Islet precursor cell (in vitro differentiated cells): Measurements from ENCODE around the gene ABCB4.

Source experiments
- DNase-seq: peaks from one replicate; pipeline ENCODE4 v3.0.0-alpha.2; 2018

The ABCB4 gene

DNA sequence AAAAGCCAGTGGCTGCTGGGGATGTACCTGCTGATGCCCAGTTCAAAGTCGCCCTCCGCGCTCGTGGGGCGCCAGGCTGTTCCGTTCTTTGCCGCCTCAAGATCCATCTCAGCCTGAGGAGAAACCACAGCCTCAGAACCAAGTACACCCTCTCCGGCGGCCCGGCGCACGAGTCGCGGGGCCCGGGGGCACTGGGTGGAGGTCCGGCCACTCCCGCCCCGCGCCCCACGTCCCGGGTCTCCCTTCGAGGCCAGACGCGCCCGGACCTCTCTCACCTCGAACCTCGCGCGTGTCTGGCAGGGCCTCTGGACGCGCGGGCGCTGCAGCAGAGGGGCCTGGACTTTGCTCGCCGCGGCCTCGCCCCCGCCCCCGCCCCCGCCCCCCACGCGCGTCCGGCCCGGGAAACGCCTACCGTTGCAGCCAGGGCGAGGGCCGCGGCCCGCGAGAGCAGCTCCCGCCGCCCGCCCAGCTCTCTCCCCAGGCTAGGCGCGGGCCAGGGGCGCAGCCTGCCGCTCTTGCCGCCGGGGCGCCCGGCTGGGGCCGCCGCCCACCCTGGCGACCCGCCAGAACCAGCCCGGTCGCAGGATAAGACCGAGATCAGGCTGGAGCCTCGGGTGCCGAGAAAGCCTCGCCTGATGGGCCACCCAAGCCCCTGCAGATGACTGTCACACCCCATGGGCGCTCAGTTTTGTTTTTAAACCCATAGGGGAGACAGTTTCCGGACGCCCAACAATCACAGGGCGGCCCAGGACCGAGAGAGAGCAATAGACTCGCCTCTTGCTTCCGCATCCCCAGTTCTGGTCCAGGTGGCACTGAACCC is at the start of gene ABCB4:
Gene ABCB4, minus strand, starts transcription at position 322 of the 820 bp plus-strand sequence. Its CDS starts 215 bp downstream, at position 107.
- DNase-seq, result peak; percentile 60

DNA sequence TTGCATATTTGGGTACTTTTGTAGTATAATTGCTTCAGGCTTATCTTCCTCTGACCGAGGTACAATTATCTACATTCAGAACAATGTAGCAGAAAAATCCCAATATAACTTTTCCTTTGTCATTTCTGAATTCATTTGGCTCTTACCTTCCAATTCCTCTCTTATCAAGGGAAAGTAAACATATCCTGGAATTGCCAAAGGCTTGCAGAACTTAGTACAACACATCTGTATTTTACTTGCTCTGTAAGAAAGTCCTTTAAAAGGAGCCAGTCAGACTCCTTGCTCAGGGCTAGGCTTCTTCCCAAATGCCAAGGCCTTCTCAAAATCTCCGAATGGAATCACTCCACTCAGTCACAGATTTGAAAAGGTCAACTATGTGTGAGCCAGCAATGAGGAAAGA is 43.3 kb upstream of the ABCB4 start:
- no peak for DNase-seq

DNA sequence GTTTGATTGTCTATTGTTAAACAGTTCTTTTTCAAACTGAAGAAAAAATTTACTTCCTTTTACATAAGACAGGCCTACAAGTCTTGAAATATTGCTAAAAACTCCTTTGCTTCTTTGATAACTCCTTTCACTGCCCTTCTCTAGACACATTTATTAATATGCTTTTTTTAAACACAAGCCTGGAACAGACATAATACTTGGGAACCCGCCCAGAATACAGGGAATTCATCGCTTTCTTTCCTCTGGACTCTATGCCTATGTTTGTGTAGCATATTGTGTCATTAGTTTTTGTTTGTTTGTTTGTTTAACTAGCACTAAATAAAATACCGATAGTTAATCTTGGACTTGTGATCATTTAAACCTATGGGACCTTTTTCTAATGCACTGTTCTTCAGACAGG is 42.4 kb upstream of the ABCB4 start:
- no peak for DNase-seq

DNA sequence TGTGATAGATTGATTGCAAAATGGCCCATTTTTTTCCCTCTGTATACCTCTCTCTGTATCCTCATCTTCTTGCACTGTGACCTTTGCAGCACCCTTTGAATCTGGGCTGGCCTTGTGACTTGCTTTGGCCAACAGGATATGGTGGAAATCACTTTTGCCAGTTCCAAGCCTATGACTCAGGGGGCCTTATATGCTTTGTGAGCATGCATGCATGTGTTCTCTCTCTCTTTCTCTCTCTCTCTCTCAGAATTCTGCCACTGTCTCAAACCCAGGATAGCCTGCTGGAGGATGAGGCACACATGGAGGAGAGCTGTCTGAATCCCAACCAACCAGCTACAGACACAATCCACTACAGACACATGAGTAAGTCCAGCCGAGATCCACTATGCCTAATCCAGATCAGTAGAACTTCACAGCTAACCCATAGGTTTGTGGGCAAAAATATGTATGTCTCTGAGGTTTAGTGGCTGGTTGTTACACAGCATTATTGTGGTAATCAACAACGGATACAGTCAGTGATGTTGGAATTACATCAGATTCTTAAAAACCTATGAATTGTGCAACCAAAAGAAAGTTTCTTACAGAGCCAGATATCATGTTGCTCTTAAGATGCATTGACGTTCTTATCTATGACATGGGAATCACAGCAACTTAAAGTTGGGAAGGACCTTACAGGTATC is 41.8 kb upstream of the ABCB4 start:
- DNase-seq, result peak; percentile 30

DNA sequence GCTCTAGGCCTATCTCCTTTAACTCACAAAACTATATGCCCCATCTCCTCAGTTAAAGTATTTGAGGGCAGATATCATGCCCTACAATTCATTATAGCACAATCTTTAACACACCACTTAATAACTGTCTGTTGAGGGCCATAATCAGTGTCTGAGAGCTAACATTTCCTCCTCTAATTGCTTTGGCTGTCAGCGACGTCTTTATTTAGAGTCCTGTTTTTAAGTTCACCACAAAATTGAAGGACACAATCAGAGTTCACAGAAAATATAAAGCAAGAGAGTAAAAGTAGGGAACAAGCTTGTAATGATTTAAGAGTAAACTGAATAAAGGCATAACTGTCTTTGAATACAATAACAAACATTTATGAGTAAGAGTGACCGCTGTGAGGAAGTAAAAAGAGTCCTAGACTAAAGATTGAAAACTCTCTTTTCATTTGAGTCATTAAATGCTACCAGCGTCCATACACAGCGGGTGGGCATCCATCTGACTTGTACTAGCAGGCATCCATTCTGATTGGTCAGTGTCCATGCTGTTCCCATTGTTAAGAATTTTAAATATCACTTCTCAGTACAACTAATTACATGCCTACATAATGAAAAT is 38.4 kb upstream of the ABCB4 start:
- DNase-seq, result no peak

DNA sequence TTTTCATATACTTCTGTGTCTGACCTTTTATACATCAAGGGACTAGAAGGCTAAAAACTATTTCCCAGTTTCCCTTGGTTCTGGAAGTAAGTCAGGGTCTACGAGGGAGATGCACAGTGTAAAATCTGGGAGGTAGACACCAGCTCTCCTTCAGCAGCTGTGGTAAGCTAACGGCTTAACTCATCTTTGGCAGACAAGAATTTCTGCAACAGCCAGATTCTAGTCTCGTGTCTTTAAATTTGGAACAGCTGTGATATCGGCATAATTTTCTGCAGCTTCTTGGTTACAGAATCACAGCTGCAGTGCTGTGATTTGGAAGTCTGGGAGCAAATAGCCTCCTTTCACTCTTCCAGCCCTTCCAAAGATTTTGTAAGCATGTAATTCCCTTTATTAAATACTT is 37.4 kb upstream of the ABCB4 start:
- no peak for DNase-seq

DNA sequence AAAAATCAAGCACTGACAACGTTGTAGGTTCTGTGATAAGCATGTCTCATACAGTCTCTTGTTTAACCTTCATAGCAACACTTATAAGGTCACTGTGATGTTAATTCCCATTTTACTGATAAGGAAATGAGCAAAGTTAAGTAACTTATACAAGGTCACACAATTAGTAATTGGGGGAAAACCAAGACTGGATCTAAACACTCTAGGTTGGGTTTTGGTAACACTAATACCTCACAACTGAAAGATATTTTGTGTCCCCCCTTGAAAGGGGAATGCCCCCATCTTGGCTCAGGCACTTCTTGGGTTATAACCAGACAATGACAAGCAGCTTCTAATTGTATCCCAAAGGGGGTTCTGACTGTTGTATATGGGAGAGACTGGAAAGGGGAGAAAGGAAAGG is 36.0 kb upstream of the ABCB4 start:
- DNase-seq, result no peak

DNA sequence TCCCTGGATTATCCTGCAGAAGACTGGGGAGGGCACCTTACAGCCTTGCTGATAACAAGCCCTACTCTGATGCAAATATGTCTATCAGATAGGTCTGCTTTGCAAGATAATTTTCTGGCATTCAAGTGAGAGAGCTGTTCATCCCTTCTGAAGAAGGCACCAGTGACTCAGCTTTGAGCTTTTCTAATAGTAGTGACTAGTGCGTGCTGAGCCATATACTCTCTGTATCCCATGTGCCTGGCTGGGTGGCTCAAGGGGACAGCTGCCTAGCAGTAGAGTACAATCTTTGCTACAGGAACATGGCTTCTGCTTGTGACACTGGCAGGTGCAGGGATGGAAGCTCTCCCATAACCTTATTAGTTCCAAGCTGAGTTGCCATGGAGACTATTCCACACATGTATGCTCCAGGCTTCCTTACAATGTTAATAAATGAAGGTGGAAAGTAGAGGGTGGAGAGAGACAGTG is 35.0 kb upstream of the ABCB4 start:
- DNase-seq, result no peak

DNA sequence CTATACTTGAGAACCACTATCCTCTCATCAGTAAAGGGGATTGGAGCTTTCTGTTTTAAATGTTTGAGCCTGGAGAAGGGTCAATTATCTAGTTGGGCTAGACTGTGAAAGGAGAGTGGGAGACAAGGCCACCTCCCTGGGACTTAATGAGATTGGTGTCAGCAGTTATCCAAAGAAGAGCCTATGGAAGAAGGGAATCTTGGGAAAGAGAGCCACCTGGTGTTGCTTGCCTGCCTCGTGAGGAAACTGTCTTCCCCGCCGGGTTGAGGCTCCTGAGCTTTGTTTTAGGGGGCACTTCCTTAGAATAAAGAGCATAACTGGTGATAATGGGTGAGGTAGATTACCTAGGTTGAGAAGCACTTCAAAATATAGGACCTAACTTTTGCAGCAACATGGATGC is 32.0 kb upstream of the ABCB4 start:
- DNase-seq, result no peak

DNA sequence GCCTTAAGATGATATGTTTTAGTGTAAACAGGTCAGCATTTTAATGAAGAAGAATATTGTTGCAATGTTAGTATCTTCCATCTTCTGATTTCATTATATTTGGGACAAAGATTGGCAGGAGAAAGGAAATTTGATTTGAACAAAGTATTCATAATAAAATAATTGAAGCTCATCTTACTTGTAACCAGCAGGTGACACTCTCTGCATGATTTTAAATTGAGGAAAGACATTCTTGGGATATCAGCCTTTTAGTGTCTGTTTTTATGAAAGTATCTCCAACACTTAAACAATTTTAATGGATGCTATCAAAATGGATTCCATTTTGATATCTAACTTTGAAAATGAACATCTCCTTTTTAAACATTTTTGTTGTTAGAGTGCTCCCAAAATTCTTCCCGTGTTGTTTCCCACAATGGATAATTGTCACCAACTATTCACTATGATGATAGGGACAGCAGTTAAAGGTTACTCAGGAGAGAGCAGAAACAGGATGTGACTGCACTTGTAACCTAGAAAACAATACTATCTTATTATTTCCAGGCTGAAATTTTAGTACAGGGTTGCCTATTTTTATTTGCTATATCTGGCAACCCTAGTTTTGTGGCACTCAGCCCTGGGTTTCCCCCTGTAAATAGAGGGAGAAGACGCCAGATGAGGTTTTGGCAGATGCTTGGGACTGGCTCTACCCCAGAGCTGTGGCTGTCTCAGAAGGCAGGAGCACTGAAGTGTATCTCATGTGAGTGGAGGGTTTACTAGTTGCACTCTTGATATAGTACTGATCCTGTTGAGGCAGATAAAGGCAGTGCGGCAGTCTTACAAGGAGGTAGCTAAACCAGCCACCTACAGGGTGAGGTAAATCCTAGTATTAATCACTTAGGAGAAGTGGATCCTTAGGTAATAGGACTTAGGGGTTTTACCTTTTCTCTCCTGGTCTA is 31.0 kb upstream of the ABCB4 start:
- DNase-seq, result no peak

DNA sequence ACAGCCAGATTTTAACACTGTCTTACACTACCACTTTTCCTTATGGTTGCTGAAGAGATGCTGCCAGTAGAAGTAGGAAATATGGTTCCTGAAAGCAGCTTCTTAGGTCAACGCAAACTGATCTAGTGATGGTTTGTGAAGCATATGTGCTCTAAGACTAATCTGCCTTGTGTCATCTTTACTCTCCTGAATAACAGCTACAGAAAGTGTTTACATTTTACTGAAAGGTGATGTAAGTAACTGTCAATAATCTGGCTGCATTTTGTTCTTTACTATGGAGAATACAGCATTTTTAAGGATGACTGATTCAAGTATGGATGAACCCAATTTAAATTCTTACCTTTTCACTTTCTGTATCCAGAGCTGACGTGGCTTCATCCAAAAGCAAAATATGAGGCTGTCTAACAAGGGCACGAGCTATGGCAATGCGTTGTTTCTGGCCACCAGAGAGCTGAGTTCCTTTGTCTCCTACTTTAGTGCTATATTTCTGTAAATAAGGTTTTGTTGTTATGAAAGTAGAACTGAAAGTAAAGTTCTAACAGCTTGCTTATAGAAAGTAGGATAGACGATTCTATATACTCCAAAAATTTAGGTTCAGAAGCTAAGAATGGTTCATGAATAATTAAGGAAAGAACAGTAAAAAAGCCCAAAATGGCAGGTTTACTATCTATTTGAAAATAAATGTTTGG is 30.2 kb upstream of the ABCB4 start:
- DNase-seq, result no peak

DNA sequence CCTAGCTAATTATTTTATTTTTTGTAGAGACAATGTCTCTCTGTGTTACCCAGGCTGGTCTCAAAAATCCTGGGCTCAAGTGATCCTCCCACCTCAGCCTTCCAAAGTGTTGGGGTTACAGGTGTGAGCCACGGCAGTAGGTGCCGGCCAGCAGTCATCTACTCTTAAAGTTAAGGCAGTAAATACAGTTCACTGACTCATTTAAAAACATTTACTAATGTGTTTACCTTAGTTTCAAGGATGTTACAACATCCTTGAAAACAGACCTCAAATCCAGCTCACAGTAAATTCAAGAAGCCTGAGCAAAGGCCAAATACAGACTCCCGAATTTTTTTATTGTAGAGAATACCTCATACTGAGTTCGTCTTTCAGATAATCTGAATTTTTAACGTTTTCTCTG is 29.6 kb upstream of the ABCB4 start:
- no peak for DNase-seq

DNA sequence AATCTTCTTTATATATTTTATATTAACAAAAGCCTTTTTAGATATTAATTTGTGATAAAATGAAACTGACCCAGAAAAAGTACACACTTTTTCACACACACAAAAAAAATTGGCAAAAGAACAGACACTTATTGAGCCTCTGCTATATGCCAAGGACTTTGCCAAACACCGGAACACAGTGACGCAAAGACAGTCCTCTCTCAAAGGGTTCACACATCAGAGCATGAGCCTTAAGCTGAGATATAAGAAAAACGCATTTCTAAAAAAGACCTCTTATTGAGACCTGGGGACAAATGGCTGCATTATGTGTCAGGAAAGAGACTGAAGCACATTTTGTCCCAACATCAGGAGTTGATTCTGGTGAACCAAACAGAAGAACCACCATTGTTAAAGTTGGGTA is 24.0 kb upstream of the ABCB4 start:
- no peak for DNase-seq

DNA sequence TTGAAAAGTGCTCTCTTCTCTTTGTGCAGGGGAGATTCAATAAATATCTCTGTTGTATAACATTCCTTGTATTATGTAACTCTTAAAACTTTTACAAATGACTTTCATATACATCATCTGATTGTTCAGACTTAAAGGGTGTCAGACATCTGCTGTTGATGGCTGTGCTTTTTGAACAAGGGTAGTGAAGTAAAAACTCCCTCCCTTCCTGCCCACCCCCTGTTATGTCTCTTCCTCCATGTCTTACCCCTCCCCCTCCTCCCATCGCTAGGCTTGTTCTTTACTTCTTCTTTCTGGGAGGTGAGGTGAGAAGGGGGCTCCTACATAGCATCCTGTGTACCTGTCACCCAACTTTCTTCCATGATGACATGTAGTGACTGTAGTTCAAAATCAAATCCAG is 23.4 kb upstream of the ABCB4 start:
- DNase-seq, result no peak

DNA sequence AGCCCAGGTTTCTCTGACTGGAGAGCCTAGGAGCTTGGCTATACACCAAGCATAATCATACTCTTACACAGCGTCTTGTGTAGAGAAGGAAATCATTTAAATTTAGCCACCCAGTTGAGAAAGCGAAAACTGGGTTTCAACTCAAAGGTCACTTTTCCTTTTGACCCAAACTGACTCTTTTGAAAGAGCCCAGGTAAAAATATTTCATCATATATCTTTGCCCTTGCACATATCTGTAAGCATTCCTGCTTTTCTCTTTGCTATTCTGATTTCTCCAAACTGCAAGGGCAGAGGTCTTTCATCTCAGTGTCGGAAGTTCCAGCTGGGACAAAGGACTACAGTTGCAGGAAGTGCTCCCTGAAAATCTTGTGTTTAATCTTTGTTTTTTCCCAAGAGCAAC is 22.0 kb upstream of the ABCB4 start:
- no peak for DNase-seq

DNA sequence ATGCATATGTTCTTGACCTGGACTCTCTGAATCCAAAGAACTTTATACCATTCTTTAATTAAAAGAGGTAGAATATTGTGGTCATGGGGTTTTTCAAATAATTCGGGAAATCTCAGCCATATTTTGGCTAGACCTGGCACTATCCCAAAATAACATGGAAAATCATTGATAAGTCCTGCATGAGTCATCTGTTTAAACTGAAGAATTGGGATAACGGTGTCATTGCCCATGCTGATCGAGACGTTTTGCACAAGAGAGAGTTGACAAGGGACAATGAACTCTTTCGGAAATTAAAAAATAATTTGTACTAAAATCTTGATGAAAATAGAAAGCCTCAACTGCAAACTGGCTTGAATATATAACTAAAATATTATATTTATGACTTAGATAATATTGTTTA is 19.9 kb upstream of the ABCB4 start:
- DNase-seq, result no peak

DNA sequence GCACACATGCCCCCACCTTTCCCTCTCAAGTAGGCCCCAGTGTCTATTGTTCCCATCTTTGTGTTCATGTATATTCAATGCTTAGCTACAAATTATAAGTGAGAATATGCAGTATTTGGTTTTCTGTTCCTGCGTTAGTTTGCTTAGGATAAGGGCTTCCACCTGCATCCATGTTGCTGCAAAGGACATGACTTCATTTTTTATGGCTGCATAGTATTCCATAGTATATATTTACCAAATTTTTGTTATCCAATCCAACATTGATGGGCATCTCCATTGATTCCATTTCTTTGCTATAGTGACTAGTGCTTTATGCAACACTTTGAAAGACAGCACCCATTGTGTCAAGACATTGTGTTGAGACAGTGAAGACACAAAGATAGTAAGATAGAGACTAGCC is 19.0 kb upstream of the ABCB4 start:
- no peak for DNase-seq

DNA sequence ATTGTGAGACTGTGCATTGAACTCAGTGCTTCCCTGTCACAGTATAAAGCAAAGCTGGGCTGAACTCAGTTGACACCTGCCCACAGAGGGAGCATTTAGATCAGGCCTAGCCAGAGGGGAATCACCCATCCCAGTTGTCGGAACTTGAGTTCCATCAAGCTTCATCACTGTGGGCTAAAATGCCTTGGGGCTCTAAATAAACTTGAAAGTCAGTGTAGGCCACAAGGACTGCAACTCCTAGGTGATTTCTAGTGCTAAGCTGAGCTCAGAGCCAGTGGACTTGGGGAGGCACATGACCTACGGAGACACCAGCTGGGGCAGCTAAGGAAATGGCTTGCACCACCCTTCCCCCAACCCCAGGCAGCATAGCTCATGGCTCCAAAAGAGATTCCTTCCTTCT is 7.7 kb upstream of the ABCB4 start:
- no peak for DNase-seq

DNA sequence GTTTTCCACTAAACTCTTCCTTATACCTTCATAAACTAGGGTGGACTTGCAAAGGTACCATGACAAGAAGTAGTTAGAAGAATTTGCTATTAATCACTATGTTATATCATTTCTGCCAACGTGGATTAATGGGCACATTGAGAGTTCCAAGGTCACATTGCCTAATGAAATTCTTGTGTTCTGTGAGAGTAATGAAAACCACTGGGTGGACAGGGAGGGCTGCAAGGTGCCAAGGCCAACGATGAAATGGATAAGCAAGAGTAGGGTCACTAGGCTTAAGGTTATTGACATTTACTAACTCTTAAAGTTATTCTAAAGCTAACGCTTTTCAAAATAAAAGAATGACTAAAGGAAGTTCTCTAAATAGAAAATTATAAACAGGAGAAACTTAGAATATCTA is 6.6 kb upstream of the ABCB4 start:
- no peak for DNase-seq

DNA sequence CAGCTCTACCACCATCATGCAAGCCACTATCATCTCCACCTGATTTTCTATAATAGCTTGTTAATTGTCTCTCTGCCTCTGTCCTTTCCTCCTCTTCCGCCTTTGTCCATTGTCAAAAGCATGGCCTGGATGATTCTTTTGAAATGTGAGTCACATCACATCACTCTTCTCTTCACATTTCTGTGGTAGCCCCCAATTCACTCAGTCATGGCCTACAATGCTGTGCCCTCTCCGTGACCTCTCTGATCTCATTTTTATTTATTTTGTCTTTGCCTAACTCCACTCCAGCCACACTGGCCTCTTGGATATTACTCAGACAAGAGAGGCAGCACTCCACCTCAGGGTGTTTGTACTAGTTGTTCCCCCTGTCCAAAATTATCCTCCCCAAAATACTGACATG is 4.9 kb upstream of the ABCB4 start:
- no peak for DNase-seq

DNA sequence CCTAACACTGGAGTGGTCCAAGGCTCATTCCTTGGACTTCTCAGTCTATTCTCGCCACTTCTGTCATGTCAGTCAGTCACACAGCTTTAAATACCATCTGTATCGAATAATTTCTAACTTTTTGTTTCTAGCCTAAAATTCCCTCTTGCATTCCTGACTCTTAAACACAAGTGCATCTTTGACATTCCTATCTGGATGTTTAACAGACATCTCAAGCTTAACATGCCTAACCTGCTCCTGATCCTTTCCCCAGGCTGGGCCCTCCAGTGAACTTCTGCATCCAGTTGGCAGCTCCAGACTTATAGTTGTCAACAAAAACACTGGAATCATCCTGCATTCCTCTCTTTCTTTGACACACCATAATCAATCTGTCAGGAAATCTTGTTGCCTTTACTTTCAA is 4.5 kb upstream of the ABCB4 start:
- DNase-seq, result no peak

DNA sequence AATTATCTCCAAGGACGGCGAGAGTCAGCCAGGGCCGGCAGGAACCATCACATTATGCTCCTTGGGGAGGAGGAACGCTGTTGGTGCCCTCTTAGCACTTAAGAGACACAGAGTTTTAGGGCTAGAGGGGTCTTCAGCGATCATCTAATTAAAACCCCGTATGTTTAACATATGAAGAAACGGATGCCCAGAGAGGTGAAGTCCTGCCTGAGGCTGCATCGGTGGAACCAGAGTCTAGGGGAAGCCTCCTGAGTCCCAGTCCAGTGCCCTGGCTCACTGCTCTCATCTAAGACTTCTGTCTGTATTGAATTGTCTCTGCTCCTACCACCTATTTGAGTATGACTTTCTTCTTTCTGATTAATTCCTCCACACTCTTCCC is 688 bp upstream of the ABCB4 start:
- no peak for DNase-seq
